Measurements from ENCODE around the gene CLDN9.

The CLDN9 gene

DNA sequence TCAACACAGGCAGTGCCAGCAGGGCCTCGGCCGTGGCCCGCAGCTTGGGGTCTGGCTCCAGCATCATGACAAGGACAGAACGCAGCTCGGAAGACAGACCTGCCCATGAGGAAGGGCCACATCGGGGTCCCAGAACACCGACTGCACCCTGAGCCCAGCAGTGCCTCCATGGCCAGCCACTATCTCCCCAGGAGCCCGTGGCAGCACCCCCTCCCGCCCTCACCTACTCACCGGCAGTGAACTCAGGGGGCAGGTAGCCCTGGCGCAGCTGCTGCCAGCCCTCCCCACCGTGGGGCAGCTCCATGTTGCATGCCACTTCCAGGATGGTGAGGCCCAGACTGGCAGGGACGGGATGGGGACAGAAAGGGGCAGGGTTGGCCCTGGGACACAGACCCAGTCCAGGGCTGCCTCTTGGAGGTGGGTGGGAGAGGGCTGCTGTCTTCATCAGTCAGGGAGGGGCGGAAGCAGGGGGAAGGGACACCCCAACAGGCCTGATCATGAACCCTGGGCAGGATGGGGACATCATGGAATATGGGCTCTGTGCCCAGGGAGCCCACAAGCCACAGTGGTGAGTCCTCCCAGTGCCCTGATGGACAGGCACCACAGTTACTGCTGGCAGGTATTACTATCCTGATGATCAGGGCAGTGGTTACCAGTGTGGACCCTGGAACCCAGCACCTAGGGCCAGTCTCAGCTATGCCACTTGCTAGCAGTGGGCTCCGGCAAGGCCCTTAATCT is 38.2 kb upstream of the CLDN9 start:
- DNase-seq, result no peak

- DNase-seq, result no peak
Observed at GRCh38 chr16:2975161-2975795, 37.4 kb upstream of the CLDN9 start.

DNA sequence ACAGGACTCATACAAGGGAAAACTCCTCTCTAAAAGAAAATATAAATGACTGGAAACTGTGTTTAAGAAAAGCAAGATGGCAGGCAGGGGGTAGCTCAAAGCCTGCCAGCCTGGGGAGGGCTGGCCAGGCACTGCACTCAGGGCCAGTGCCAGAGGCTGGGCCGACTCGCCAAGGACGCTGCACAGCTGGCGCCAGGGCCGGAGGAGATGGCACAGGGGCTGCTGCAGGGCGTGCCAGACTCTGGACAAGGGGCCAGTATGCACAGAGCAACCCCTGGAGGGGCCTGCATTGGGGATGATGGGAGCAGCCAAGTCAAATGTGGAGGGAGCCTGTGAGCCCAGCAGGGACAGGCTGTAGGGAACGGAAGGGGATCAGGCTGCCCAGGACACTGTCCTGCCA is 36.5 kb upstream of the CLDN9 start:
- no peak for DNase-seq

GRCh38 chr16:2976673-2977072 is 36.0 kb upstream of the CLDN9 start:
- DNase-seq, result no peak

DNA sequence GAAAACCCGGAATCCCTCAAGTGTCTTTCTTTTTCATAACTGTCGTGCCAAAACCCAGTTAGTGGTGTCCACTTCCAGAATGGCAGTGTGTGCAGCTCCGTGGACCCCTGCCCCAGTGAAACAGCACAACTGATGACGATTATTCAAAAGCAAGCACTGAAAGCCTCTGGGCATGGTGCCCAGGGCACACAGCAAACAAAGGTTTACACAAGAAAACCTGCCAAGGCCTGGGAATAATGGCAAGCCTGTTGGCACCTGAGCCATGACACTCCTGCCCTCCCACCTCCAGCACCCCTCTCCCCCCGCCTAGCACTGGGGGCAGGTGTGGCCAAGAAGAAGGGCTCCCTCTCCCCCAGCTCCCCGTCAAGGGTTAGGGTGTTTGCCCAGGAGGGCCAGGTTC is 35.3 kb upstream of the CLDN9 start:
- DNase-seq, result no peak

- no peak for DNase-seq
Observed at GRCh38 chr16:2979669-2980226, 33.0 kb upstream of the CLDN9 start.

- DNase-seq, result peak; percentile 84
Observed at GRCh38 chr16:2980227-2981176, 32.2 kb upstream of the CLDN9 start, which contains the start of gene PKMYT1. PKMYT1 (minus strand) TSS chr16:2980446; CDS start chr16:2979657, 789 bp downstream.

DNA sequence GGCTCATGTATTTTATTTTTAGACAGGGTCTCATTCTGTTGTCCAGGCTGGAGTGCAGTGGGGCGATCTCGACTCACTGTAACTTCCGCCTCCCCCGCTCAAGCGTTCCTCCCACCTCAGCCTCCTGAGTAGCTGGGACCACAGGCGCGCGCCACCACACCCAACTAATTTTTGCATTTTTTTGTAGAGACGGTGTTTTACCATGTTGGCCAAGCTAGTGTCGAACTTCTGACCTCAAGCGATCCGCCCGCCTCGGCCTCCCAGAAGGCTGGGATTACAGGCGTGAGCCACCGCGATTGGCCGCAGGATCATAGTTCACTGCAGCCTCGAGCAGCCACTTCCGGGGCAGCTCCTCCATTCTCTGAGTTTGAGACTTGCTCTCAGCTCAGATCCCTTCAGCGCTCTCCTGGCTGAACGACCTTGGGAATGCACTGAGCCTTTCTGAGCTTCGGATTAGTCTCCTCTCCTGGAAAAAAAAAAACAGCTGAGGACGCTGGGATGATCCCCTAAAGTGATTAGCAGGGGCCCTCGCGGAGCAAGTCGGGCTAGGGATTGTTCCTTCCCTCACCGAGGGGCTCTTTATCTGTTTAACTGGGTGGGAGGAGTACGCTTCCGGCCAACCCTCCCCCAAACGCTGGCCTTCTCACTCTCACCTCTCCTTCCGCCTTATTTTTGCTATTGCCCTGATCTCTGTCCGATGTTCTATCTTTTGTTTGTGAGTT is 31.4 kb upstream of the CLDN9 start:
- DNase-seq, result no peak

- DNase-seq, result no peak
Observed at GRCh38 chr16:2981899-2982250, 30.8 kb upstream of the CLDN9 start.

DNA sequence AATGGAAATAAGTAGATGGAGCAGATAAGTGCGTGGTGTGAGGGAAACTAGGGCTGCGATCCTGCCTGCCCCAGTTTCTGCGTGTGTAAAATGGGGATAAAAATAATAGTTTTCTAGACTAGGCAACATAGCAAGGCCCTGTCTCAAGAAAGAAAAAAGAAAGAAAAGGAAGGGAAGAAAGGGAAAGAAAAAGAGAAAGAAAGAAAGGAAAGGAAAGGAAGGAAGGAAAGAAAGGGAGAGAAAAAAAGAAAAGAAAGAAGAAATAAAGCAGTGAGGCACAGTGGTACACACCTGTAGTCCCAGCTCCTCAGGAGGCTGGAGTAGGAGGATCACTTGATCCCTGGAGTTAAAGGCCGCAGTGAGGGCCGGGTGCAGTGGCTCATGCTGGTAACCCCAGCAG is 30.3 kb upstream of the CLDN9 start:
- DNase-seq, result no peak

DNA sequence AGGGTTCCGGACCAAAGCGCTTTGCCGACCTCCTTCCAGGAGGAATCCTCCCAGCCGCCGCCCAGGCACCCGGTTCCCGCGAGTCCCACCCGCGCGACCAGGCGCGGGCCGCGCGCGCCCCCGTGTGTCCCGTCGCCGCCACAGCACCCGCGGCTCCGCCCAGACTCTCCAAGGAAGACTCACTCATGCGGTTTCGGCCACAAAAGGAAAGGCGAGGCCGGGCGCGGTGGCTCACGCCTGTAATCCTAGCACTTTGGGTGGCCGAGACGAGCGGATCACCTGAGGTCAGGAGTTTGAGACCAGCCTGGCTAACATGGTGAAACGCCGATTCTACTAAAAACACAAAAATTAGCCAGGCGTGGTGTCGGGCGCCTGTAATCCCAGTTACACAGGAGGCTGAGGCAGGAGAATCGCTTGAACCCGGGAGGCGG is 29.0 kb upstream of the CLDN9 start:
- peak; percentile 77 for DNase-seq

GRCh38 chr16:2985462-2985861 is 27.3 kb upstream of the CLDN9 start:
- no peak for DNase-seq

- DNase-seq, result no peak
Observed at GRCh38 chr16:2985893-2986355, 26.8 kb upstream of the CLDN9 start.

GRCh38 chr16:2986623-2987188 is 26.0 kb upstream of the CLDN9 start:
- no peak for DNase-seq

DNA sequence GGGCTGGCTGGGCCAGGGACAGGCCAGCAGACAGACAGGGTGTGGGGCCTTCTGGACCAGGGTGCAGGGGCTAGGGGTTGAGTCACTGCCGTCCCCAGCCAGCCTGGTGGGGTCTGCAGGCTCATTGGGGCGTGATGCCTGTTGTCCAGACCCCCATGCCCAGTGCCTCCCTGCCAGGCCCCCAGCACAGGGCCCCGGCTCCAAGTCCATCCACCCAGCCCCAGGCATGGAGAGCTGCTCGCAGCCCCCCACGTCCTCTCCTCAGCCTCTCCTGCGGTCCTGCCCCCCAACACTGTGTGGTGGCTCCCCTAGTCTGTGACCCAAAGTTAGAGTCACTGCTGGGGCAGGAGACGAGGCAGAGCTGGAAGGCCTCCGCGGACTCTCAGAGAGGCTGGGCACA is 25.4 kb upstream of the CLDN9 start:
- no peak for DNase-seq

DNA sequence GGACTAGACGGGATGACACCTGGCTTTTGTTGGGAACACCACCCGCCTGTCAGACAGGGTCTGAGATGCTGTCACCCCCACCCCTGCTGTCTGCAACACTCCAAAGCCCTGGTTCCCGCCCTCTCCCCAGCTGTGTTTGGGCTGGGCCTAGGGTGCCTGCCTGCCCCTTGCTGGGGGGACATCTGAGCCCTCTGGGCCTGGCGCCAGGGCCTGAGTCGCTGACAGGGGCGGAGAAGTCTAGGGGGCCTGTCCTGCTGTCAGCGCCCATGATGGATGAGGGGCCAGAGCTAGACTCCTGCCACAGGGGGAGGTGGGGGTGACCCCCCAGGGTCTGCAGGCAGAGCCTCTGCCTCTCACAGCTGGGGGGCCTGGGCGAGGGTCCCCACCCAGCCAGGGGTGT is 24.9 kb upstream of the CLDN9 start:
- DNase-seq, result peak; percentile 52

GRCh38 chr16:2988590-2989099 is 24.1 kb upstream of the CLDN9 start:
- DNase-seq, result no peak

- no peak for DNase-seq
Observed at GRCh38 chr16:2990891-2991290, 21.8 kb upstream of the CLDN9 start.

- no peak for DNase-seq
Observed at GRCh38 chr16:2991566-2992261, 21.0 kb upstream of the CLDN9 start.

GRCh38 chr16:2992383-2993081 is 20.2 kb upstream of the CLDN9 start:
- DNase-seq, result no peak

Measured in fibroblast of skin of abdomen (primary cell).